Stimulated activated CD4-positive, alpha-beta T cell treated with anti-CD3 and anti-CD28 coated beads, Interleukin-15, amount 100 ng/mL, for 24 hours (primary cell): ENCODE data around the gene UGT1A10.
"Not testable (repeated sequence)": the region's sequence is repeated elsewhere in the genome, so short reads cannot be mapped to it uniquely, and the experiment has no call there.

ENCODE experiments used
- DNase-seq: peaks from one replicate; pipeline ENCODE4 v3.0.0-alpha.2; 2020

The UGT1A10 gene

DNA sequence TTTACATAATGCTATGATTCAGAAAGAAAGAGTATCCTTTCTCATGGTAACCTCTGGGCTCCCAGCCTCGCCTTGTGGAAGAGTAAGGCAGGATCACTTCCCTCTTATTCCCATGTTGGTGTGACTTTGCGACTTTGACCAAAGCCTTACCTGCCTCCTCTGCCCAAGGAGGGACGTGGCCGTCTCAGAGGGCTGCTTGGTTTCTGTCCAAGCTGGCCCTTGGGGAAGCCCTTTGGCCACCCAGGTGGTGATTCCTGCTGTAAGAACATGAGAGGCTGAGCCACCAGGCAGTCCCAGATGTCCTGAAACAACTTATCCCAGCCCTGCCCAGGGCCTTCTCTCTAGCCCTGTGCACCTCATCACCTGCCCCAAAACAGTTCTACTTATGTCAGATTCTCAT, 62.5 kb downstream of the UGT1A10 start:
- DNase-seq: no peak

DNA sequence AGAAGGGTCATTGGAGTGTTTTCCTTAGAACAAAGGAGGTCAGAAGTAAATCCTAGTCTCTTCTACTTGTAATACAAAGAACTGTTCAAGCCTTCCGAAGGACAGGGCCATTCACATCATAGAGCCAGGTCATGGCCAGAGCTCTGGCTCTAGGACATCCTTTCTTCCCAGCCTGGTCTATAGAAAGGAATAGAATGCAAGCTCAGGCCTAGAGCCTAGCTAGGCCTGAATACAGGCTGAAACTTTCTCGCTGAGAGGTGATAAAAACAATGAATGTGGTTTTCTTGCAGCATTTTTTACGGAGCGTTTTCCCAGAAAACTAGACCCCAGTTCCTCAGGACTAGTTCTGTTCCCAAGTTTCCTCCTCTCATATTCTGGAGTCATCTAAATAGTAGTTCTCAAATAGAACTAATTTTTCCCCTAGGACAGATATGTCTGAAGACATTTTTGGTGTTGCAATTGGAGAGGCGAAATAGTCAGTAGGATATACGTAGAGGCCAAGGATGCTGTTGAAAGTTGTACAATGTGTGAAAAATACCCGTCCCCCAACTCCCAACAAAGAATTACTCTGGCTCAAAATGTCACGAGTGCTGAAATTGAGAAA, 63.3 kb downstream of the UGT1A10 start:
- no peak for DNase-seq

DNA sequence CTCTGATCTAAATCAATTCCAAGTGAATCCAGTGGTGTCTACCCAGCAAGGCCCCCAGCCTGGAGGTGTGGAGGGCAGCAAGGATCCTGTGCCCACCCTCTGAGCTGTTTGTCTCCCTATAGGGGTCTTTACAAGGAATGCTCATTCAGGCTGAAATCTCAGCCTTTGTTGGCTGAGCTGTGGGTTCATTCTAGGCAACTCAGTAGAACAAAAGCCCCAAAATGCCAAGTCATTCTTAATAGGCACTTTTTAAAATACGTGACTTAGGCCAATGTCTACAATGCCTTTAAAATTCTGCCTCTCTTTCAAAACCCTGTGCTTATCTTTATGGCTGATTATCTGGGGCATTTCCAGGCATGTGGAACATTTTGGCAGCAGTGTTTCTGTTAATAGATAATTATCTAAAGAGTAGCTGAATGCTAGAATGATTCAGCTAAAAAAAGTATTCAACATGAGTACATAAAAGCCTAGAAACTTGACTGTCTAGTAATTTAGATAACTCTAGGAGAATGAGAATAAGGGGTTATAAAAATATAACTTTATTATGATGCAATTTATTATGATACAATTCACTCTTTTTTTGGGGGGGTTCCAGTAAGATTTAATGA, 63.9 kb downstream of the UGT1A10 start:
- DNase-seq: no peak

DNA sequence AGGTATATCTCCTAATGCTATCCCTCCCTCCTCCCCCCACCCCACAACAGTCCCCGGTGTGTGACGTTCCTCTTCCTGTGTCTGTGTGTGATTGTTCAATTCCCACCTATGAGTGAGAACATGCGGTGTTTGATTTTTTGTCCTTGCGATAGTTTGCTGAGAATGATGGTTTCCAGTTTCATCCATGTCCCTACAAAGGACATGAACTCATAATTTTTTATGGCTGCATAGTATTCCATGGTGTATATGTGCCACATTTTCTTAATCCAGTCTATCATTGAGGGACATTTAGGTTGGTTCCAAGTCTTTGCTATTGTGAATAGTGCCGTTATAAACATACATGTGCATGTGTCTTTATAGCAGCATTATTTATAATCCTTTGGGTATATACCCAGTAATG, 64.6 kb downstream of the UGT1A10 start:
- not testable (repeated sequence) for DNase-seq

DNA sequence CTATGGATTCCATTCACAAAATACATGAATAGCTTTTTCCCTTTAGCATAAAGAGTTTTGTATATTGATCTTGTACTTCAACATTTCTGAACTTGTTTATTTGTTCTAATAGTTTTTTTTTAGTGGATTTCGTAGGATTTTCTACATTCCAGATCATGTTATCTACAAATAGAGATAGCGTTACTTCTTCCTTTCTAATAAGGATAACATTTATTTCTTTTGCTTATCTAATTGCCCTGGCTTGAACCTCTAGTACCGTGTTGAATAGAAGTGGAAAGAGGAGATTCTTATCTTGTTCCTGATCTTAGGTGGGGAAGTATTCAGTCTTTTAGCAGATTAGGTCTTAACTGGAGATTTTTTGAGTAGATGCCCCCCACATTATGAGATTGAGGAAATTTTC, 66.0 kb downstream of the UGT1A10 start:
- no peak for DNase-seq

DNA sequence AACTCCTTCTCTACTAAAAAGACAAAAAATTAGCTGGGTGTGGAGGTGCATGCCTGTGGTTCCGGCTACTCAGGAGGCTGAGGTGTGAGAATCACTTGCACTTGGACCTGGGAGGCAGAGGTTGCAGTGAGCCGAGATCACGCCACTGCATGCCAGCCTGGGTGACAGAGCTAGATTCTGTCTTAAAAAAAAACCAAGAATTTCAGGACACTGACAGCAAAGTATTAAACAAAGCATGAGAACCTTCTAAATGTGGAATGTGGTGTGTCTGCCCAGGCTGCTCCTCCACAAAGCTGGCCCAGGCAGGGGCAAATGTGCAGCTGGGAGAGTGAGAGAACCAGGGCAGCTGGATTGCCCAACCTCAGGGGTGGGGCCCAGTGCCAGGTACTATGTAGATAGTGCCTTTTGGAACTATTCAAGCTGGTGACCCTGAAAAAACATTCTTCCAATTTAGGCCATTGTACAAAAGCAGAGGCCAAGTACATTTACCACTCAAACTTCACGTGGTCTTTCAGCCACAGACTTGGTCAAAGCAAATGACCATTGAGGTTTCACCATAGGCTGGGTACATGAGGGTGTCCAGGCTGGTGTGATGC, 69.8 kb downstream of the UGT1A10 start:
- no peak for DNase-seq

DNA sequence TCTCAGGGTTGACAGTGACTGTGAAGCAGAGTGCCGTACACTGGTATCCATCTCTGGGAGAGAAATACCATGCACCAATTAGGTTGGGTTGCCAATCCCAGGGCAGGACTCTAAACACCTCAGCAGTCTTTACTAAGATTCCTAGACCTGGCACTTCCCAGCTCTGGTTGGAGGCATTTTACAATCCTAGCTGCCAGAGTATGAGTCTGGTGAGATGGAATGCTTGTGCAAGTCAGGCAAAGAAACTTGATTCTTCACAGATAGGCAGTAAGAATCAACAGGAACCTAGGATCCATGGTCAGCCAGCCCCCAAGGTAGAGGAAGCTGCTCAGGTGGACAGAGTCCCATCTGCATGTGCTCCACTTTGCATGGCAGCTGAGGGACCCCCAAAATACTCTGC, 70.5 kb downstream of the UGT1A10 start:
- DNase-seq: no peak

DNA sequence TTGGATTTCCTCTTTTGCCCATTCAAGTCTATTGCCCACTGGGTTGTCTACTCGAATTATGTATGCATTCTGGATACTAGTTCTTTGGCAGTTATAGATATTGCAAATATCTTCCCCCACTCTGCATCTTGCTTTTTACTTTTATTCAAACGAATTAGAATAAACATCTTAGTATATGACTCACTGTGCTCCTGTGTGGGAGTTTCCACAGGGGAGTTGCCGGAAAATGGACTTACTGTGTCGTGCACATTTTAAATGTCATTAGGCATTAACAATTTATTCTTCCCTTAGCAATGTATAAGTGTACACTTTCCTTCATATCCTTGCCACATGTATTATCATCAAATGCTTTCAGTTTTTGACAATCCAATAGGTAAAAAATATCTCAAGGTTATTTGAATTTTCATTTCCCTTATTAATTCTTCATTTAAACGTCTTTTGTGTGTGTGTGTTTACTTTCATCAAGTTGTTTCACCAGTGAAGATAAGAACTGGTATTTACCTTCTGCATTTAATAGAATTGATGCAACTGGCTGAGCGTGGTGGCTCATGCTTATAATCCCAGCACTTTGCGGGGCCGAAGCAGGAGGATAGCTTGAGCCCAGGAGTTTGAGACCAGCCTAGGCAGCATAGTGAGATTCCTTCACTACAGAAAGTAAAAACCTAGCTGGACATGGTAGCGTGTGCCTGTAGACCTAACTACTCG, 71.8 kb downstream of the UGT1A10 start:
- no peak for DNase-seq

DNA sequence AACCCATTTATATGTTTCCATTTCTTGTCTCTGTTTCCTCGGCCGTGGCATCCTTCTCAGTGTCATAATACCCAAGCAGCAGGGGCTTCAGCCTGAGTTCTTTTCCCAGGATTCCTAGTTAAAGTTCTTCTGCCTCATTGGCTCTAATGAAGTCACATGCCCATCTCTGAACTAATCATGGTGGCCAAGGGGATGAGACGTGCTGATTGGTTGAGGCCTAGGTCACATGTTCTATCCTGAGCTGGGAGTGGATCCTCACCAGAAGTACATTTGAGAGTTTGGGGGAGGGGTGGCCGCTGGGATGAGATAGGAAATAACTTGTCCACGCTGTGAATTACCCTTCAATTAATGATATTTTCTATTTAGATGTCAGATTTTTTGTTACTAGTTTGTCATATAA, 72.7 kb downstream of the UGT1A10 start:
- DNase-seq: no peak

DNA sequence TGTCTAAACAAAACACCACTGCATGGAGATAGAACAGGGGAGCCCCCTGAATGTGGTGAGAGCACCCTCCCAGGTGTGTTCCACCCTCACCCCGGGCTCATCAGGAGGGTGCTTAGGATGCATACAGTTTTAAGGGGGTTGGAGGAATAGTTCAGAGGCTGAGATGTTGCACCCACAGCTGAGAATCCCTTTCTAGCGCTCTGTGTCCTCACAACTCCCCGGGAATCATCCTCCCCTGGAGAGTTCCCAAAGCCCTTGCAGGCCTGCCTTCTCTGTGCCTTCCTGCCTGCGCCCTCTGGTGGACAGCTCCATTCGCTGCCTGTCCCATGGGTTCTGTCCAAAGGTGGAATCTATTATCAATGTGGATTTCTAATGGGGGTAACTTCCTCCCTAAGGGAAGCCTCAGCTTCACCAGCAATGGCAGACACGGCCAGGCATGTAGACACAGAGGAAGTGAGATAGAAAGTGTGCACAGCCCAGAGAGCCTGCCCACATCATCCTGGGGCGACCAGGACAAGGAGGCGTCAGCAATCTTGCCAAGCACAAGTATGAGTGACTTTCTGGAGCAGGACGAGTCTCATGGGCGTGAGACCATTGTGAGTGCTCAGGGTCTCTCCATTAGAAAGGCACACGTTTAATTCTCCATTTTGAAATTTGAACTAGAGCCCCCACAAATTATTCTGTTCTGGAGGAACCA, 75.2 kb downstream of the UGT1A10 start:
- DNase-seq: peak; percentile 82

DNA sequence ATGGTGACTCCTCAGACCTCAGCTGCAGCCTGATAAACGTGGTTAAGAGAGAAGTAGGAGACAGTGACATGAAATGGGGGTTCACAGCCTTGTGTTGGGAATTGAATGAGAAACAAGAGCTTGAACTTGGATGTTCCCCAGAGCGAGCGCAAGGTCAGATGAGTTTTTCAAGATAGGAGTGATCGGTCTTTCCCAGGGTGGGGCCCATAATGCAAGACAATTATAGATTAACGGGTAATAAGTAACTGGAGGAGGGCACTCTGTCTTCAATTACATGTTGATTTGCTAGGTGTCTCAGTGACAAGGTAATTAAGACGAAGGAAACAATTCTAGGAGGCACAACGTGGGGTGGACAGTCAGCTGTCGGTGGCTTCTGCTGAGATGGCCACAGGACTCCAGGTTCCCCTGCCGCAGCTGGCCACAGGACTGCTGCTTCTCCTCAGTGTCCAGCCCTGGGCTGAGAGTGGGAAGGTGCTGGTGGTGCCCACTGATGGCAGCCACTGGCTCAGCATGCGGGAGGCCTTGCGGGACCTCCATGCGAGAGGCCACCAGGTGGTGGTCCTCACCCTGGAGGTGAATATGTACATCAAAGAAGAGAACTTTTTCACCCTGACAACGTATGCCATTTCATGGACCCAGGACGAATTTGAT, 76.5 kb downstream of the UGT1A10 start, which contains the start of gene UGT1A5:
UGT1A5 (plus strand) TSS at position 297 of the 651 bp plus-strand sequence; CDS start at position 382, 85 bp downstream.
- no peak for DNase-seq

DNA sequence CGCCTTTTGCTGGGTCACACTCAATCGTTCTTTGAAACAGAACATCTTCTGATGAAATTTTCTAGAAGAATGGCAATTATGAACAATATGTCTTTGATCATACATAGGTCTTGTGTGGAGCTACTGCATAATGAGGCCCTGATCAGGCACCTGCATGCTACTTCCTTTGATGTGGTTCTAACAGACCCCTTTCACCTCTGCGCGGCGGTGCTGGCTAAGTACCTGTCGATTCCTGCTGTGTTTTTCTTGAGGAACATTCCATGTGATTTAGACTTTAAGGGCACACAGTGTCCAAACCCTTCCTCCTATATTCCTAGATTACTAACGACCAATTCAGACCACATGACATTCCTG, 77.0 kb downstream of the UGT1A10 start:
- no peak for DNase-seq

DNA sequence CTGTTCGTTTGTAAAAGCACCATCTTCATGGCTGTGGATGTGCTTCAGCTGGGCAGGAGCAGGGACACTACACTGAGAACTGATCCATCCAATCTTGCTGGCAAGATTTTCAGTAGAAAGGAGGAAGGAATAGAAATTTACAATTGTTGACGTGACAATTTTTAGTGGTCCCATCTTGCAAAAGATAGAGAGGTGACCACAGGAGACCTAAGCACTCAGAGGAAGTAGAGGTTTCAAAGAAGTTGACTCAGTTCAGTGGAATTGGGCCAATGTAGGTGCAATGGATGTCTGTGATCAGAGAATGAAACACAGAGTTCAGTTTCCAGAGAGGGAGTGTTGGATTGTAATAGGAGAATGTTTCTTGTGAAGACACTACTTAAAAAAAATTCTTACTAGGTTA, 77.9 kb downstream of the UGT1A10 start:
- no peak for DNase-seq

DNA sequence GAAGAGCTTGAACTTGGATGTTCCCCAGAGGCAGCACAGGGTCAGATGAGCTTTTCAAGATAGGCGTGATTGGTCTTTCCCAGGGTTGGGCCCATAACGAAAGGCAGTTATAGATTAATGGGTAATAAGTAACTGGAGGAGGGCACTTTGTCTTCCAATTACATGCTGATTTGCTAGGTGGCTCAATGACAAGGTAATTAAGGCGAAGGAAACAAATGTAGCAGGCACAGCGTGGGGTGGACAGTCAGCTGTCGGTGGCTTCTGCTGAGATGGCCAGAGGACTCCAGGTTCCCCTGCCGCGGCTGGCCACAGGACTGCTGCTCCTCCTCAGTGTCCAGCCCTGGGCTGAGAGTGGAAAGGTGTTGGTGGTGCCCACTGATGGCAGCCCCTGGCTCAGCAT, 82.3 kb downstream of the UGT1A10 start, which contains the start of gene UGT1A4:
UGT1A4 (plus strand) TSS at position 185 of the 400 bp plus-strand sequence; CDS start at position 270, 85 bp downstream.
- DNase-seq: no peak

DNA sequence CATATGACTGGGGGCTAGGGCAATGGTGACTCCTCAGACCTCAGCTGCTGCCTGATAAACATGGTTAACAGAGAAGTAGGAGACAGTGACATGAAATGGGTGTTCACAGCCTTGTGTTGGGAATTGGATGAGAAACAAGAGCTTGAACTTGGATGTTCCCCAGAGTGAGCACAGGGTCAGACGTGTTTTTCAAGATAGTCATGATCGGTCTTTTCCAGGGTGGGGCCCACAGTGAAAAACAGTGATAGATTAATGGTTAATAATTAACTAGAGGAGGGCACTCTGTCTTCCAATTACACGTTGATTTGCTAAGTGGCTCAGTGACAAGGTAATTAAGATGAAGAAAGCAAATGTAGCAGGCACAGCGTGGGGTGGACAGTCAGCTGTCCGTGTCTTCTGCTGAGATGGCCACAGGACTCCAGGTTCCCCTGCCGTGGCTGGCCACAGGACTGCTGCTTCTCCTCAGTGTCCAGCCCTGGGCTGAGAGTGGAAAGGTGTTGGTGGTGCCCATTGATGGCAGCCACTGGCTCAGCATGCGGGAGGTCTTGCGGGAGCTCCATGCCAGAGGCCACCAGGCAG, 92.6 kb downstream of the UGT1A10 start, which contains the start of gene UGT1A3:
UGT1A3 (plus strand) TSS at position 320 of the 579 bp plus-strand sequence; CDS start at position 405, 85 bp downstream.
- DNase-seq: no peak

DNA sequence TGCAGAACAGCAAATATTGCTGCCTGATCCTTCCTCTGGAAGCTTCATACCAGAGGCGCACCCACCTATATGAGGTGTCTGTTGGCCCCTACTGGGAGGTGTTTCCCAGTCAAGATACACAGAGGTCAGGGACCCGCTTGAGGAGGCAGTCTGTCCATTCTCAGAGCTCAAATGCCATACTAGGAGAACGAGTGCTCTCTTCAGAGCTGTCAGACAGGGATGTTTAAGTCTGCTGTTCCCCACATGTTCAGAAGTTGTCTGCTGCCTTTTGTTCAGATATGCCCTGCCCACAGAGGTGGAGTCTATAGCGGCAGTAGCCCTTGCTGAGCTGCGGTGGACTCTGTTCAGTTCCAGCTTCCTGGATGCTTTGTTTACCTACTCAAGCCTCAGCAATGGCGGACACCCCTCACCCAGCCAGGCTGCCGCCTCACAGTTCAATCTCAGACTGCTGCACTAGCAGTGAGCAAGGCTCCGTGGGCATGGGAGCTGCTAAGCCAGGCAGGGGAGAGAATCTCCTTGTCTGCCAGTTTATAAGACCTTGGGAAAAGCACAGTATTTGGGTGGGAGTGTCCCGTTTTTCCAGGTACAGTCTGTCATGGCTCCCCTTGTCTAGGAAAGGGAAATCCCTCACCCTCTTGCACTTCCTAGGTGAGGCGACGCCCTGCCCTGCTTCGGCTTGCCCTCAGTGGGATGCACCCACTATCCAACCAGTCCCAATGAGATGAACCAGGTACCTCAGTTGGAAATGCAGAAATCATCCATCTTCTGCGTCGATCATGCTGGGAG, 100.8 kb downstream of the UGT1A10 start:
- DNase-seq: not testable (repeated sequence)

DNA sequence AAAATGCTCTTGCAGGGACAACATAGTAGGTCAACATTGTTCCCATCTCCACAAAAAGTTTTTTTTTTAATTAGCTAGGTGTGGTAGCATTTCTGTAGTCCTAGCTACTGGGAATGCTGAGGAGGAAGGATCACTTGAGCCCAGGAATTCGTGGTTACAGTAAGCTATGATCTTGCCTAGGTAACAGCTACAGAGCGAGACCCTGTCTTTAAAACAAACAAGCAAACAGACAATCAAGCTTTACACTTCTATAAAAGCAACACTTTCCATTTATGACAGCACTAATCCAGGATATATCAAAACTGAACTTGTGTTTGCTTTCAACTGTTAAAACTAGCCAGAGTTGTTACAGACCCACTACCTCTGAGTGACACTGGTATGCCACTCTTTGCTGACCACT, 104.6 kb downstream of the UGT1A10 start:
- no peak for DNase-seq

DNA sequence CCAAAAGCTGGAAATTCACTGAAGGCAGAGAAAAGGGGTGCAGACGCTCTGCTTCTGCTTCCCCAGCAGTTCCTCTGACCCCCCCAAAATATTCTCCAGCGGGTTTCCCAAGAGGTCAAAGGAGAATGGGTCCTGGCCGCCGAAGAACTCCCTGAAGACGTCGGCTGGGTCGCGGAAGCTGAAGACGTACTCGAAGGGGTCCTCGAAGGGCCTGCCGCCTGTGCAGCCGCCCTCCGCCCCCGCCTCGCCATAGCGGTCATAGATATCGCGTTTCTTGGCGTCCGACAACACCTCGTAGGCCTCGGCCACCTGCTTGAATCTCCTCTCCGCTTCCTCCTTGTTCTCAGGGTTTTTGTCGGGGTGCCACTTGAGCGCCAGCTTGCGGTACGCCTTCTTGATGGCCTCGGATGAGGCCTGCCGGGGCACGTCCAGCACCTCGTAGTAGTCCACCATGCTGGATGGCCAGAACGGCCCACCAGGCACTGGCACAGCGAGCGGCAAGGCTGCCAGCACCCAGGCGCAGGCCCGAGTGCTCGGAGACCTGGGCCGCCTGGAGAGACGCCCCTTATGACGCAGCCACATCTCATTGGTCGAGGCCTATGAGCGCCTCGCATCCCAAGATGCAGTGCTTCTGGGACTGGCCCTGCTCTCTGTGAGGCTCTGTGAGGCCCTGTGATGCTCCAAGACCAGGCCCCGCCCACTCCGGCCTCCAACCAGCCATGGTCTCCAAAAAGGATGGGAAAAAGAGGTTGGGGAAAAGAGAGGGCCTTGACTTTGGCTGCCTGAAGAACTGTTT, 107.4 kb downstream of the UGT1A10 start:
- DNase-seq: no peak

DNA sequence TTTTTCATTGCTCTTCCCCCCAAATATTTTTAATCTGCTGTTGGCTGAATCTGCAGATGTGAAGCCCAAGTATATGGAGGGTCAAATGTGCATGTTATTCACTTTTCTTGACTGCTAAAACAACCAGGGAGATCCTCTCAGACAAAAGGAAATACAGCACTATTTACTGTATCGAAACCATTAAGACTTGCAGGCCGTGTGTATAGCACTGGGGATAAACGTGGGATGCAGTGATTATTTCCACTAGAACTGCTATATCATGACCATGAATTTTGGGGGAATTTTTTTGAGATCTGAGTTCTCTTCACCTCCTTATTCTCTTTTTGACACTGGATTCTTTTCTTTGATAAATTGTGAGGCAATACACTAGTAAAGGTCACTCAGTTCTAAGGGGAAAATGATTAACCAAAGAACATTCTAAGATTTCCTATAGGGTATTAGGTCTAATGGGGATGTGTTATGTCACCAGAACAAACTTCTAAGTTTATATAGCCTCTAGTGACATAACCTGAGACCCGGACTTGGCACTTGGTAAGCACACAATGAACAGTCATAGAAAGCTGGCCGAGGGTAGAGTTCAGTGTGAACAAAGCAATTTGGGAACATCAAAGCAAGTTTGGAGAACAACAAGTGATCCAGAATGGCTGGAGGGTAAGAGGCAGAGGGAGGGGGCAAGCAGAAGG, 109.0 kb downstream of the UGT1A10 start:
- no peak for DNase-seq

DNA sequence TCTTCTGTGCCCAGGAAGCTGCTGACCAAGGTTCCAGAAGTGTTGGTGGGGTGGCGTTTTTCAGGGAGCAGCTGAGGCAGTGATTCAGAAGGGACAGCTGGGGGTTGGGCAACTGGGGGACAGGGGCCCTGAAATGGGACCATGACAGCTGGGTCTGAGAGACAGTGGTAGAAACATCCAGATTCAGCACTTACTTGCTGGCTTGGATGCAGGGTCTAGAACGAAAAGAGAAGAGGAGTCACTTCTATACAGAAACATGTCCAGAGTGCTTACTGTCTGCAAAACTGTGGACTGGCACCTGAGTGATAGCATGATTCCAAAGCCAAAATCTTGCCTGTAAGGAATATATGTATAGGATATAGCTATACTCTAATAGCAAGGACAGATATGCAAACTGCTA, 109.6 kb downstream of the UGT1A10 start:
- not testable (repeated sequence) for DNase-seq
